Liver (tissue), 9 donors: ENCODE measurements around the gene POU3F1. TPM values are rescaled to one million over a fixed set of nuclear protein-coding genes. Genes with fewer than 3 reads are reported as not detected.

Source experiments
- DNase-seq: peaks from one replicate; pipeline ENCODE4 v3.0.0-alpha.2; 2017; ENCODE audit warnings: low spot score
- H3K27ac ChIP-seq, 2 donors: one replicate each; pipeline ENCODE4 v1.7.0; 2013; ENCODE audit warnings: inconsistent platforms in 2 of 2, low read length in 2 of 2, control low read depth in 1 of 2, low read depth in 1 of 2, mild to moderate bottlenecking in 1 of 2
- H3K27me3 ChIP-seq, 4 donors: one replicate each; pipeline versions ENCODE4 v1.6.1 to v1.7.0; 2013; ENCODE audit warnings: low read length in 3 of 4, inconsistent platforms in 1 of 4, mild to moderate bottlenecking in 1 of 4, moderate library complexity in 1 of 4; ENCODE audit not compliant: control insufficient read depth in 4 of 4, insufficient read depth in 4 of 4
- H3K36me3 ChIP-seq, 4 donors: one replicate each; pipeline versions ENCODE4 v1.6.1 to v1.7.0; 2013; ENCODE audit warnings: low read length in 3 of 4, mild to moderate bottlenecking in 3 of 4, low read depth in 1 of 4, moderate library complexity in 1 of 4; ENCODE audit not compliant: control insufficient read depth in 4 of 4, insufficient read depth in 3 of 4
- H3K4me1 ChIP-seq, 4 donors: one replicate each; pipeline versions ENCODE4 v1.6.1 to v1.7.0; 2013; ENCODE audit warnings: low read length in 3 of 4, mild to moderate bottlenecking in 3 of 4, moderate library complexity in 1 of 4; ENCODE audit not compliant: control insufficient read depth in 4 of 4, insufficient read depth in 4 of 4
- H3K4me3 ChIP-seq, 3 donors: one replicate each; pipeline versions ENCODE4 v1.6.1 to v1.7.0; 2013; ENCODE audit warnings: low read length in 3 of 3, control low read depth in 1 of 3, low read depth in 1 of 3, mild to moderate bottlenecking in 1 of 3
- H3K9ac ChIP-seq, 2 donors: one replicate each; pipeline ENCODE4 v1.7.0; 2013; ENCODE audit warnings: low read length in 2 of 2, mild to moderate bottlenecking in 2 of 2, moderate library complexity in 2 of 2, control low read depth in 1 of 2, low read depth in 1 of 2
- H3K9me3 ChIP-seq, 4 donors: one replicate each; pipeline versions ENCODE4 v1.6.1 to v1.7.0; 2013; ENCODE audit warnings: low read length in 3 of 4; ENCODE audit not compliant: control insufficient read depth in 4 of 4
- ATF3 ChIP-seq: IDR thresholded peaks from 2 replicates; pipeline ENCODE4 v1.6.1; 2016; ENCODE audit warnings: antibody characterized with exemption
- CTCF ChIP-seq: fragments of 150-350 bp; IDR thresholded peaks from 2 replicates; pipeline ENCODE4 v1.5.1; 2017; ENCODE audit warnings: improper control_type of control experiment, low read depth, low read length; ENCODE audit not compliant: missing input control
- EGR1 ChIP-seq, 2 donors: IDR thresholded peaks; 2 replicates each; pipeline ENCODE4 v1.6.1; 2016 to 2018; ENCODE audit warnings: antibody characterized with exemption in 2 of 2, low read depth in 2 of 2
- FOXA1 ChIP-seq: IDR thresholded peaks from 2 replicates; pipeline ENCODE4 v1.6.1; 2016; ENCODE audit warnings: antibody characterized with exemption
- FOXA2 ChIP-seq: IDR thresholded peaks from 2 replicates; pipeline ENCODE4 v1.6.1; 2016; ENCODE audit warnings: antibody characterized with exemption
- GABPA ChIP-seq, 2 donors: IDR thresholded peaks in 1 of 2; conservative IDR thresholded peaks in 1 of 2; 2 replicates each; pipeline ENCODE4 v1.6.1; 2016; ENCODE audit warnings: antibody characterized with exemption in 2 of 2, mild to moderate bottlenecking in 1 of 2, moderate library complexity in 1 of 2
- HNF4A ChIP-seq, 2 donors: conservative IDR thresholded peaks; 2 replicates each; pipeline ENCODE4 v1.6.1; 2016; ENCODE audit warnings: antibody characterized with exemption in 2 of 2, mild to moderate bottlenecking in 2 of 2
- HNF4G ChIP-seq: IDR thresholded peaks from 2 replicates; pipeline ENCODE4 v1.6.1; 2016; ENCODE audit warnings: antibody characterized with exemption
- JUND ChIP-seq, 2 donors: IDR thresholded peaks; 2 replicates each; pipeline ENCODE4 v1.6.1; 2016; ENCODE audit warnings: antibody characterized with exemption in 2 of 2
- MAX ChIP-seq: IDR thresholded peaks from 2 replicates; pipeline ENCODE4 v1.6.1; 2016; ENCODE audit warnings: antibody characterized with exemption
- NR2F2 ChIP-seq: IDR thresholded peaks from 2 replicates; pipeline ENCODE4 v1.6.1; 2016; ENCODE audit warnings: antibody characterized with exemption
- RAD21 ChIP-seq, 2 donors: IDR thresholded peaks; 2 replicates each; pipeline ENCODE4 v1.6.1; 2016; ENCODE audit warnings: antibody characterized with exemption in 2 of 2, mild to moderate bottlenecking in 2 of 2
- RXRA ChIP-seq, 2 donors: IDR thresholded peaks; 2 replicates each; pipeline ENCODE4 v1.6.1; 2017 to 2018; ENCODE audit warnings: antibody characterized with exemption in 2 of 2, mild to moderate bottlenecking in 1 of 2
- SP1 ChIP-seq: IDR thresholded peaks from 2 replicates; pipeline ENCODE4 v1.6.1; 2018; ENCODE audit warnings: antibody characterized with exemption, mild to moderate bottlenecking
- TAF1 ChIP-seq: conservative IDR thresholded peaks from 2 replicates; pipeline ENCODE4 v1.6.1; 2016; ENCODE audit warnings: antibody characterized with exemption, mild to moderate bottlenecking
- YY1 ChIP-seq: IDR thresholded peaks from 2 replicates; pipeline ENCODE4 v1.6.1; 2016; ENCODE audit warnings: antibody characterized with exemption, mild to moderate bottlenecking
- ZBTB33 ChIP-seq: IDR thresholded peaks from 2 replicates; pipeline ENCODE4 v1.6.1; 2016; ENCODE audit warnings: antibody characterized with exemption
- WGBS: extraction: QIAGEN DNeasy Blood & Tissue Kit; methylation state at CpG from one replicate; pipeline ENCODE4 v1.1.7; 2013; 5-methylcytosine and 5-hydroxymethylcytosine counted together
- polyA plus RNA-seq, 2 donors: library from polyadenylated mRNA; stranded (reverse) in 1 of 2; unstranded in 1 of 2; fragments of 200-250 nt in 1 of 2; fragments of >200 nt in 1 of 2; fragmentation: Nextera tagmentation in 1 of 2; extraction: Ambion mirVana in 1 of 2; gene quantifications; one replicate each; pipeline versions ENCODE4 v1.2.1 to v1.2.3, GENCODE V29; 2013 to 2015
- total RNA-seq, 2 donors: library from RNA; depleted of rRNA; stranded (reverse); fragments of >200 nt; gene quantifications; one replicate each; pipeline ENCODE4 v1.2.3, GENCODE V29; 2014
- TF ChIP-seq, protein P1 (sequence below): IDR thresholded peaks from 2 replicates; pipeline ENCODE4 v1.6.1; 2016; ENCODE audit warnings: antibody characterized with exemption, mild to moderate bottlenecking
- donor health status: healthy.
- donor health status: healthy.
- donor health status: healthy.
- donor health status: healthy.
- donor health status: healthy.

The POU3F1 gene
- total and polyA plus RNA-seq, 4 donors: not detected

DNA sequence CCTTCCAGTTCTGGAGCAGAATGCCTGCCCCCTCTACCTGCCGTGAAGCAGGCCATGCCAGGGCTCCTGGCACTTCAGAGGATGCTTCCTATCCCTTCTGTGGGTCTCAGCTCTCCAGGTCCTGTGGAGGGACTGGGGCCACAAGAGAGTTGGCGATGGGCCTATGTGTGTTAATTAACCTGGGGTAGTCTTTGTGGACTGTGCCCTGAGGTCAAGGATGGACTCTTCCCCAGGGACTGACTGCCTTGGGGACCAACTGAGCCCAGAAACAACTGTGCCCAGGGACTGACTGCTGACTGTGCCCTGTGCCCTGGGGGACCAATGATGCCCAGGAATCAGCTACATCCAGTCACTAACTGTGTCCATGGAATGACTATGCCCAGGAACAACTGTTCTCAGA, 37.5 kb upstream of the POU3F1 start:
- TF ChIP-seq SP1 (no peak), FOXA1 (no peak), MAX (no peak), JUND (IDR thresholded peaks at IDR 0.05) (no peak), TAF1 (no peak), HNF4G (no peak), FOXA2 (no peak), HNF4A (conservative IDR thresholded peaks at IDR 0.05) (no peak), ATF3 (no peak), CTCF (no peak), RAD21 (IDR thresholded peaks at IDR 0.05) (no peak), YY1 (no peak), ZBTB33 (no peak), EGR1 (IDR thresholded peaks at IDR 0.05; ENCODE audit: low read depth in 2 of 2) (no peak), NR2F2 (no peak), GABPA (IDR thresholded peaks at IDR 0.05 in 1 of 2, conservative IDR thresholded peaks at IDR 0.05 in 1 of 2) (no peak), RXRA (IDR thresholded peaks at IDR 0.05) (no peak)
- TF ChIP-seq, protein P1, sequence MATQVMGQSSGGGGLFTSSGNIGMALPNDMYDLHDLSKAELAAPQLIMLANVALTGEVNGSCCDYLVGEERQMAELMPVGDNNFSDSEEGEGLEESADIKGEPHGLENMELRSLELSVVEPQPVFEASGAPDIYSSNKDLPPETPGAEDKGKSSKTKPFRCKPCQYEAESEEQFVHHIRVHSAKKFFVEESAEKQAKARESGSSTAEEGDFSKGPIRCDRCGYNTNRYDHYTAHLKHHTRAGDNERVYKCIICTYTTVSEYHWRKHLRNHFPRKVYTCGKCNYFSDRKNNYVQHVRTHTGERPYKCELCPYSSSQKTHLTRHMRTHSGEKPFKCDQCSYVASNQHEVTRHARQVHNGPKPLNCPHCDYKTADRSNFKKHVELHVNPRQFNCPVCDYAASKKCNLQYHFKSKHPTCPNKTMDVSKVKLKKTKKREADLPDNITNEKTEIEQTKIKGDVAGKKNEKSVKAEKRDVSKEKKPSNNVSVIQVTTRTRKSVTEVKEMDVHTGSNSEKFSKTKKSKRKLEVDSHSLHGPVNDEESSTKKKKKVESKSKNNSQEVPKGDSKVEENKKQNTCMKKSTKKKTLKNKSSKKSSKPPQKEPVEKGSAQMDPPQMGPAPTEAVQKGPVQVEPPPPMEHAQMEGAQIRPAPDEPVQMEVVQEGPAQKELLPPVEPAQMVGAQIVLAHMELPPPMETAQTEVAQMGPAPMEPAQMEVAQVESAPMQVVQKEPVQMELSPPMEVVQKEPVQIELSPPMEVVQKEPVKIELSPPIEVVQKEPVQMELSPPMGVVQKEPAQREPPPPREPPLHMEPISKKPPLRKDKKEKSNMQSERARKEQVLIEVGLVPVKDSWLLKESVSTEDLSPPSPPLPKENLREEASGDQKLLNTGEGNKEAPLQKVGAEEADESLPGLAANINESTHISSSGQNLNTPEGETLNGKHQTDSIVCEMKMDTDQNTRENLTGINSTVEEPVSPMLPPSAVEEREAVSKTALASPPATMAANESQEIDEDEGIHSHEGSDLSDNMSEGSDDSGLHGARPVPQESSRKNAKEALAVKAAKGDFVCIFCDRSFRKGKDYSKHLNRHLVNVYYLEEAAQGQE: no peak
- Histone ChIP-seq H3K27me3 (no peaks in the 10 kb centered on the region), H3K4me3 (no peak overlapping the region), H3K4me1 (peaks cover 6 to 42% (median 40%) of the 10 kb centered on the region in 4 donors), H3K9ac (no peak overlapping the region), H3K27ac (peak overlapping the region; percentile 48 to 55), H3K36me3 (no peaks in the 10 kb centered on the region), H3K9me3 (no peaks in the 10 kb centered on the region)
- 59% methylated on average over 2 of the region's 2 CpGs for WGBS
- DNase-seq: no peak
